Measurements from ENCODE around the gene TXNDC9.
"Not testable (repeated sequence)": the region's sequence is repeated elsewhere in the genome, so short reads cannot be mapped to it uniquely, and the experiment has no call there.

The TXNDC9 gene

GRCh38 chr2:99350194-99350593 lies 14.1 kb upstream of the TXNDC9 start:
- H3K9me3 ChIP-seq (ENCODE audit: control insufficient read depth, low read length): no peaks in the 10 kb centered on the region
- H3K4me1 ChIP-seq (ENCODE audit: control insufficient read depth, insufficient read depth, low read length): no peaks in the 10 kb centered on the region
- no peaks in the 10 kb centered on the region for H3K36me3 ChIP-seq (ENCODE audit: control insufficient read depth, insufficient read depth, low read length)
- H3K27me3 ChIP-seq (ENCODE audit: control insufficient read depth, insufficient read depth, low read length): no peaks in the 10 kb centered on the region
- H3K4me3 ChIP-seq (ENCODE audit: low read length): no peak overlapping the region
- no peak overlapping the region for H3K9ac ChIP-seq (ENCODE audit: low read length)

DNA sequence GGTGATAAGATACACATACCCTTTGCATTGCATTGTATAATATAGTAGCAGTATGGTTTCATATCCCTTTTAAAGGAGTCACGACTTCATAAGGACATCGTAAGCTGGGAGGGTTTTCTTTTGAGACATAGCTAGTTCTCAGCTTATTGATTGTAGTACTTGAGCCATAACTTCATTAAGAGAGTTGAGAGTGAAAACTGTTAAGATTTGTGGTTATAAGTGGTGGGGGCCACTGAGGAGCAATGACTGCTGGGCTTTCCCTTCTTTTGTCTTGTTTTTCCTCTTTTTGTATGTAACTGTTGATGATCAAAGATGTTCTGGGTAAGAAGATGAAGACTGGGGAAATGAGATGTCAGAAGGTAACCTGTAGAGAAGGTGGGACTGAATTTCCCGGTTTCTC lies 12.0 kb upstream of the TXNDC9 start:
- H3K27me3 ChIP-seq (ENCODE audit: control insufficient read depth, insufficient read depth, low read length): no peaks in the 10 kb centered on the region

DNA sequence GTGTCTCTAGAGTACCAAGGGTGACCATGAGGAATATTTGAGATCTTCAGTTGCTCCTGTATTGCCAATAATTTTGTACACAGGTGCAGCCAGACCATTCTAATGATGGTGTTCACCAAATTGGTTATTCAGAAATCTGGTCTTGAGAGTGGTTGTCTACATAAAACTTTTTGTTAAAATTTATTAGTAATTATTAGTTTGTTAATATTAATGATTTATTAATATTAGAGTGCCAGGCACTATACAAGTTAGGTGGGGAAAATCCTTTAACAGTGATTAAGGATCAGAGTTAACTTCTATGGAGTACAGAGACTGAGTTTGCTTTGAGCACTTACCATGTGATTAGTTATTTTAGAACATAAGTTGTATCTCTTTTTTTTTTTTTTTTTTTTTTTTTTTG lies 10.1 kb upstream of the TXNDC9 start:
- Histone ChIP-seq H3K4me1 (ENCODE audit: control insufficient read depth, insufficient read depth, low read length) (no peaks in the 10 kb centered on the region), H3K9ac (ENCODE audit: low read length) (no peak overlapping the region), H3K27me3 (ENCODE audit: control insufficient read depth, insufficient read depth, low read length) (no peaks in the 10 kb centered on the region), H3K36me3 (ENCODE audit: control insufficient read depth, insufficient read depth, low read length) (no peaks in the 10 kb centered on the region), H3K4me3 (ENCODE audit: low read length) (no peak overlapping the region), H3K9me3 (ENCODE audit: control insufficient read depth, low read length) (no peaks in the 10 kb centered on the region)

More for the DNA sequence above, 12.0 kb upstream of the TXNDC9 start:
- Histone ChIP-seq H3K9ac (ENCODE audit: low read length) (no peak overlapping the region), H3K36me3 (ENCODE audit: control insufficient read depth, insufficient read depth, low read length) (no peaks in the 10 kb centered on the region), H3K4me3 (ENCODE audit: low read length) (no peak overlapping the region), H3K9me3 (ENCODE audit: control insufficient read depth, low read length) (no peaks in the 10 kb centered on the region), H3K4me1 (ENCODE audit: control insufficient read depth, insufficient read depth, low read length) (no peaks in the 10 kb centered on the region)

- H3K9me3 ChIP-seq (ENCODE audit: control insufficient read depth, low read length); H3K4me1 ChIP-seq (ENCODE audit: control insufficient read depth, insufficient read depth, low read length); H3K36me3 ChIP-seq (ENCODE audit: control insufficient read depth, insufficient read depth, low read length); H3K9ac ChIP-seq (ENCODE audit: low read length); H3K27me3 ChIP-seq (ENCODE audit: control insufficient read depth, insufficient read depth, low read length); H3K4me3 ChIP-seq (ENCODE audit: low read length): not testable (repeated sequence)
Measured at GRCh38 chr2:99345446-99345845, 9.3 kb upstream of the TXNDC9 start.

DNA sequence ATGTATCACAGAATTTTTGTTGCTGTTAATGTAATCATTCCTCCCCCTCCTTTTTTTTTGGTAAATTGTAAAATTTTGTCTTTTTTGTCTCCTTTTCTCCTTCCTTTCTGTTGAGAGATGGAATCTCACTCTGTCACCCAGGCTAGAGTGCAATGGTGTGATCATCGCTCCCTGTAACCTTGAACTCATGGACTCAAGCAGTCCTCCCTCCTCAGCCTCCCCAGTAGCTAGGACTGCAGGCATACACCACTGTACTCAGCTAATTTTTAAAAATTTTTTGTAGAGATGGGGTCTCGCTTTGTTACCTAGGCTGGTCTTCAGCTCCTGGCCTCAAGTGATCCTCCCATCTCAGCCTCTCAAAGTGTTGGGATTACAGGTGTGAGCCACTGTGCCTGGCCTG lies 6.4 kb upstream of the TXNDC9 start:
- H3K9ac ChIP-seq (ENCODE audit: low read length): no peak overlapping the region
- H3K27me3 ChIP-seq (ENCODE audit: control insufficient read depth, insufficient read depth, low read length): no peaks in the 10 kb centered on the region
- no peak overlapping the region for H3K4me3 ChIP-seq (ENCODE audit: low read length)
- H3K9me3 ChIP-seq (ENCODE audit: control insufficient read depth, low read length): no peaks in the 10 kb centered on the region
- H3K4me1 ChIP-seq (ENCODE audit: control insufficient read depth, insufficient read depth, low read length): no peaks in the 10 kb centered on the region
- H3K36me3 ChIP-seq (ENCODE audit: control insufficient read depth, insufficient read depth, low read length): no peaks in the 10 kb centered on the region

DNA sequence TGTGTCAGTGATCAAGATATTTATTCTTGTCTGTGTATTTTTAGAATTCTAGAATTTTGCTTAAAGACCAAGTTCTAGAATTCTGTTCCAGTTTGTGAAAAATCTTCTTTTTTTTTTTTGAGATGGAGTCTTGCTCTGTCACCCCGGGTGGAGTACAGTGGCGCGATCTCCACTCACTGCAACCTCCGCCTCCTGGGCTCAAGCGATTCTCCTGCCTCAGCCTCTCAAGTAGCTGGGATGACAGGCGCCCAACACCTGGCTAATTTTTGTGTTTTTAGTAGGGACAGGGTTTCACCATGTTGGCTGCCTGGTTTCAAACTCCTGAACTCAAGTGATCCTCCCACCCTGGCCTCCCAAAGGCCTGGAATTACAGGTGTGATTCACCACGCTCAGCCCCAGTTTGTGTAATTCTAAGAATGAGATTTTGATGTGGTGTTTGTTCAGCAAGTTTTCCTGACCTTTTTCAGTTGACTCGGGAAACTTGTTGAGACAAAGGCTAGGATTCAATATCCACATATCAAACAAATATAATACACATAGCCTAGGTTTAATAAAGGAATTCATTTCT lies 4.6 kb upstream of the TXNDC9 start:
- no peaks in the 10 kb centered on the region for H3K36me3 ChIP-seq (ENCODE audit: control insufficient read depth, insufficient read depth, low read length)
- H3K4me3 ChIP-seq (ENCODE audit: low read length): no peak overlapping the region
- no peaks in the 10 kb centered on the region for H3K9me3 ChIP-seq (ENCODE audit: control insufficient read depth, low read length)

DNA sequence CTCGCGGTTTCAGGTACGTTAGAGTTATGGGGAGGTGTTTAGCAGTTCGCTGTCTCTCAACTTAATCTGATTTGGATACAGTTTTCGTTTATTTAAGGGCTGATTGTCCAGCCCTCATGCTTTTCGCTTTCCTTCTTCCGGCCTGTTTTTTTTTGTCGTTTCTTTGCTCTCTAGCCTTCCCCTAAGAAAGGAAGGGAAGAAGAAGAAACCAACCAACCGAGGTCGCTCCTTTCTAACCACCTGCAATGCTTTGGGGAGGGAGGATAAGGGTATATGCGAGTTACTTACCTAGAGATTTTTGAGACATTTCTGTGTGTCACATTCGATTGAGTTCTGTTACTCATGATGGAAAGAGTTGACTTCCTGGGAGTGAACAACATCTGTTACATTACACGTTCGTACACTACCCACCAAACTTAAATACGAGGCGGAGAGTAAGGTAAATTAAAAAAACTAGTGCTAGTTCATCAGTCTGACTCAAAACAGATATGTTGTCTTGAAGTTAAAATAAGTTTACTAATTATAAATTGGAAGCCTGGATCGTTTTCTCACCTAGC lies 2.0 kb upstream of the TXNDC9 start:
- peak overlapping the region; percentile 38 for H3K4me3 ChIP-seq (ENCODE audit: low read length)
- no peaks in the 10 kb centered on the region for H3K27me3 ChIP-seq (ENCODE audit: control insufficient read depth, insufficient read depth, low read length)
- H3K36me3 ChIP-seq (ENCODE audit: control insufficient read depth, insufficient read depth, low read length): no peaks in the 10 kb centered on the region
- H3K9me3 ChIP-seq (ENCODE audit: control insufficient read depth, low read length): no peaks in the 10 kb centered on the region
- peak overlapping the region; percentile 87 for H3K9ac ChIP-seq (ENCODE audit: low read length)
- no peaks in the 10 kb centered on the region for H3K4me1 ChIP-seq (ENCODE audit: control insufficient read depth, insufficient read depth, low read length)

More for the DNA sequence above, 4.6 kb upstream of the TXNDC9 start:
- H3K27me3 ChIP-seq (ENCODE audit: control insufficient read depth, insufficient read depth, low read length): no peaks in the 10 kb centered on the region
- H3K4me1 ChIP-seq (ENCODE audit: control insufficient read depth, insufficient read depth, low read length): no peaks in the 10 kb centered on the region
- no peak overlapping the region for H3K9ac ChIP-seq (ENCODE audit: low read length)

DNA sequence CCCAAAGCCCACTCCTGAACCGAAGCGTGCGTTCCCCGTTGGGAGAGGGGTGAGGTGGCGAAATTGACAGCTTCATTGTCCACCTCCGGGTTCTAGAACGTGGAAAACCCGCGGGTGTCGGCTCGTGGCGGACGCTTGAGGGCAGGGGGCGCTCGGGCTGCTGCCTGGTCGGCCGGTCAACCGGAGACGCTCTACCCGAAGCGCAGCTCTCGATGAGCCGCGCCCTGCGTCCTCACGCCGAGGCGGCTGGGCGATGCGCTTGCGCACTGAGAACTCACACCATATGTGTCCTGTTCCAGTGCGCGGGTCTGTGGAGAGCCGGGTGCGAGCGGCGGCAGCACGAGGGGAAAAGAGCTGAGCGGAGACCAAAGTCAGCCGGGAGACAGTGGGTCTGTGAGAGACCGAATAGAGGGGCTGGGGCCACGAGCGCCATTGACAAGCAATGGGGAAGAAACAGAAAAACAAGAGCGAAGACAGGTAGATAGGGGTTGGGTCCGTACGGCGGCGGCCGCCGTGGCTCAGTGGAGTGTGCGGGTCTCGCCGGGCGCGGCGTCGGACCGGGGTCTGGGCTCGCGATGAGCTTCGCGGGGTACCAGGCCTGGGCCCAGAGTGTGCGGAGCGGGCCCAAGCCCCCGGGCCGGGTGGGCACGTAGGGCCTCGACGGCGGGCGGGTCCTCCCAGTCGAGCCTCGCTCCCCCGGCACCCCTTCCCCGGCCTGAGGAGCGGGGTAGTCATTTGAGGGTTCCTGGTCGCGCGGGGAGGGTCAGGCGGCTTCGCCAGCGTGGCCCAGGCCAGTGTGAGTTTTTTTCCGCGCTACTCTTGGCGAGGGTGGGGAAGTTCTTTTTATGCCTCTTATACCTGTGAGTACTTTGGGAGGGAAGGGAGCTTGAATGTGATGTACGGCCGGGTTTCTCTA lies 1.2 kb upstream of the TXNDC9 start, which contains the start of gene EIF5B:
TSS of gene EIF5B (plus strand) at position 277 of the 916 bp plus-strand sequence. CDS start at position 443, 166 bp downstream.
- Histone ChIP-seq H3K9me3 (ENCODE audit: control insufficient read depth, low read length) (no peaks in the 10 kb centered on the region), H3K27me3 (ENCODE audit: control insufficient read depth, insufficient read depth, low read length) (no peaks in the 10 kb centered on the region), H3K4me1 (ENCODE audit: control insufficient read depth, insufficient read depth, low read length) (no peaks in the 10 kb centered on the region)

DNA sequence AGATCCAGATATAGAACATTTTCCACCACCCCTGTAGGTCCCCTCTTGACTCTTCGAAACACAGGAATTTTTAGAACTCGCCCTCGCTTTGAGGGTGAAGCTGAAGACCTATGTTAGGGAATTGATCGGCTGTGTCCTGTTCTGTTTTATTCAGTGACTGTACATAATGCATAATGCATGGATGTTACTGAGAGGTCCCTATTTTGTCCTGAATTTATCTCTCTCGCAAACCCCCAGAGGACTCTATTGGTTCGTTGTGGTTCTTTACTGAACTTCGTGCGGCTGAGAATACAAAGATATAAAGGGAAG lies 625 bp upstream of the TXNDC9 start:
- Histone ChIP-seq H3K27me3 (ENCODE audit: control insufficient read depth, insufficient read depth, low read length) (no peaks in the 10 kb centered on the region), H3K36me3 (ENCODE audit: control insufficient read depth, insufficient read depth, low read length) (no peaks in the 10 kb centered on the region), H3K4me3 (ENCODE audit: low read length) (peak overlapping the region; percentile 38), H3K9me3 (ENCODE audit: control insufficient read depth, low read length) (no peaks in the 10 kb centered on the region), H3K4me1 (ENCODE audit: control insufficient read depth, insufficient read depth, low read length) (no peaks in the 10 kb centered on the region), H3K9ac (ENCODE audit: low read length) (peak overlapping the region; percentile 67)

More for the DNA sequence above, 1.2 kb upstream of the TXNDC9 start, which contains the start of gene EIF5B:
- peak within 1 kb of the TSS; percentile 91 for H3K4me3 ChIP-seq (ENCODE audit: low read length)
- no peaks in the 10 kb centered on the region for H3K36me3 ChIP-seq (ENCODE audit: control insufficient read depth, insufficient read depth, low read length)
- H3K9ac ChIP-seq (ENCODE audit: low read length): peak within 1 kb of the TSS; percentile 87

GRCh38 chr2:99325384-99325783 lies 10.7 kb downstream of the TXNDC9 start:
- Histone ChIP-seq H3K9me3 (ENCODE audit: control insufficient read depth, low read length) (no peaks in the 10 kb centered on the region), H3K4me1 (ENCODE audit: control insufficient read depth, insufficient read depth, low read length) (no peaks in the 10 kb centered on the region), H3K36me3 (ENCODE audit: control insufficient read depth, insufficient read depth, low read length) (no peaks in the 10 kb centered on the region), H3K27me3 (ENCODE audit: control insufficient read depth, insufficient read depth, low read length) (no peaks in the 10 kb centered on the region), H3K4me3 (ENCODE audit: low read length) (no peak overlapping the region), H3K9ac (ENCODE audit: low read length) (no peak overlapping the region)

GRCh38 chr2:99317873-99318200 lies 18.3 kb downstream of the TXNDC9 start:
- H3K4me3 ChIP-seq (ENCODE audit: low read length); H3K36me3 ChIP-seq (ENCODE audit: control insufficient read depth, insufficient read depth, low read length); H3K27me3 ChIP-seq (ENCODE audit: control insufficient read depth, insufficient read depth, low read length); H3K9me3 ChIP-seq (ENCODE audit: control insufficient read depth, low read length); H3K4me1 ChIP-seq (ENCODE audit: control insufficient read depth, insufficient read depth, low read length); H3K9ac ChIP-seq (ENCODE audit: low read length): not testable (repeated sequence)

- Histone ChIP-seq H3K36me3 (ENCODE audit: control insufficient read depth, insufficient read depth, low read length) (no peaks in the 10 kb centered on the region), H3K9ac (ENCODE audit: low read length) (no peak overlapping the region), H3K4me3 (ENCODE audit: low read length) (no peak overlapping the region), H3K4me1 (ENCODE audit: control insufficient read depth, insufficient read depth, low read length) (no peaks in the 10 kb centered on the region), H3K9me3 (ENCODE audit: control insufficient read depth, low read length) (no peaks in the 10 kb centered on the region), H3K27me3 (ENCODE audit: control insufficient read depth, insufficient read depth, low read length) (no peaks in the 10 kb centered on the region)
Measured at GRCh38 chr2:99317161-99317872, 18.8 kb downstream of the TXNDC9 start.

All from mucosa of stomach (tissue), 1 donor.